Measurements from ENCODE around the gene RFTN1. TPM values are rescaled to one million over a fixed set of nuclear protein-coding genes. Genes with fewer than 3 reads are reported as not detected.

The RFTN1 gene
- total and polyA plus RNA-seq, 2 of the 8 experiments (the other 6 are each of a cell fraction or from before 2014, with no cell fraction given), result 4.6 to 6.7 TPM

DNA sequence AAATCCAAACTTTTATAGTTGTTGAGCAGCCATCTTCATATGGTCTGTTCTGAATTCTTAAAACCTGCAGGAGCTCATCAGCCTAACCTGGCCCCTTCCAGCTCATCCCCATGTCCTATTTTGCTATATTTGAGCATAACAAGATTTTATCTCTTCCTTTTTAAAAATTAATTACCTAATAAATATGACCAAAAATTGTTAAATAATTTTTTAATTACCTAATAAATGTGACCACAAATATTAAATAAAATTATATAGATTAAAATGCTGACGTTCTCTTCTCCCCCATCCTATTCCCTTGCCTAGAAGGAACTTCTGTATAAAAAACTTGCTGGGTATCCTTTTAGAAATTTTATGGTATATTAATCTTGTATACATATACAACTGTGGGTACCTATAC is 204.8 kb downstream of the RFTN1 start:
- no peak overlapping the region for H3K4ac ChIP-seq (replicated peaks; ENCODE audit: insufficient read length, low read depth, low read length)
- TF ChIP-seq CHD2 (IDR thresholded peaks at IDR 0.05; ENCODE audit: low read length), result no peak
- TF ChIP-seq HDAC2 (IDR thresholded peaks at IDR 0.05; ENCODE audit: borderline replicate concordance in 1 of 2, low read depth in 2 of 2, low read length in 2 of 2), result no peak
- H2AK5ac ChIP-seq (ENCODE audit: low read depth, low read length), result no peak overlapping the region
- H4K91ac ChIP-seq (replicated peaks; ENCODE audit: insufficient read length, low read length), result no peak overlapping the region
- H3K23me2 ChIP-seq (ENCODE audit: low read depth, low read length), result no peaks in the 10 kb centered on the region
- no peak overlapping the region for H2BK15ac ChIP-seq (ENCODE audit: low read length)
- no peaks in the 10 kb centered on the region for H3K9me3 ChIP-seq (ENCODE audit: insufficient read depth in 2 of 2, low read depth in 1 of 2, low read length in 1 of 2)
- H2BK20ac ChIP-seq (ENCODE audit: low read length), result no peak overlapping the region
- peaks cover 0 to 8% of the 10 kb centered on the region in 2 experiments; a peak in 1 of 4 replicates for H3K79me2 ChIP-seq (ENCODE audit: control insufficient read depth in 1 of 2, insufficient read depth in 2 of 2, low read length in 2 of 2)
- H3K4me3 ChIP-seq (ENCODE audit: extremely low read depth in 1 of 4, insufficient read depth in 2 of 4, low read depth in 3 of 4, low read length in 4 of 4), result no peak overlapping the region
- H4K5ac ChIP-seq (ENCODE audit: insufficient read length, low read depth, low read length), result no peak overlapping the region
- no peak overlapping the region for H3K56ac ChIP-seq (replicated peaks; ENCODE audit: insufficient read length, low read depth, low read length)
- H3K14ac ChIP-seq (ENCODE audit: insufficient read length), result no peak overlapping the region
- H3K36me3 ChIP-seq (ENCODE audit: control insufficient read depth in 2 of 4, insufficient read depth in 4 of 4, low read length in 3 of 4), result peaks cover 0 to 10% (median 3%) of the 10 kb centered on the region in 4 experiments; a peak in 3 of 8 replicates
- FAIRE-seq (no peak), DNase-seq (ENCODE audit: low read depth in 1 of 2, low spot score in 2 of 2) (no peak)
- ChIA-PET POLR2A (ENCODE audit: partially characterized antibody) (interaction anchor here (1.0 kb wide), 1 partner anchor 11 kb away, joined by 4 read pairs; no protein-coding TSS in a partner anchor), CTCF (ENCODE audit: partially characterized antibody) (interaction anchor here (1.2 to 3.8 kb wide), 2 partner anchors 10 to 21 kb away, joined by 5 to 22 read pairs; no protein-coding TSS in a partner anchor)
- no peak overlapping the region for H3K23ac ChIP-seq (ENCODE audit: insufficient read length)
- peaks cover 0 to 4% (median 1%) of the 10 kb centered on the region in 4 experiments; a peak in 2 of 7 replicates for H3K4me1 ChIP-seq (replicated peaks in 1 of 4; ENCODE audit: control insufficient read depth in 3 of 4, insufficient read depth in 4 of 4, low read length in 3 of 4)
- H2AFZ ChIP-seq (ENCODE audit: low read length), result no peak overlapping the region
- H3K18ac ChIP-seq (ENCODE audit: extremely low read depth, low read length), result no peak overlapping the region
- no peak overlapping the region for H2BK5ac ChIP-seq (ENCODE audit: low read depth, low read length)
- H3K9ac ChIP-seq (replicated peaks in 1 of 4; ENCODE audit: extremely low read depth in 1 of 4, low read depth in 3 of 4, low read length in 3 of 4), result no peak overlapping the region
- no peak overlapping the region for H2BK120ac ChIP-seq (replicated peaks; ENCODE audit: low read depth, low read length)
- no peaks in the 10 kb centered on the region for H3K27me3 ChIP-seq (replicated peaks in 1 of 4; ENCODE audit: control insufficient read depth in 3 of 4, extremely low read depth in 1 of 4, insufficient read depth in 3 of 4, low read length in 3 of 4)
- no peak overlapping the region for H3K4me2 ChIP-seq (ENCODE audit: insufficient read depth in 1 of 2, low read depth in 2 of 2, low read length in 2 of 2)
- 92% methylated on average over 1 of the region's 1 CpG; no CpG with 5 or more reads in 1 of the 2 experiments for WGBS, 2 experiments (ENCODE audit: extremely low coverage in 1 of 2, insufficient coverage in 1 of 2, insufficient read length in 1 of 2, insufficient replicate concordance in 2 of 2, low coverage in 1 of 2, low lambda C conversion rate in 2 of 2, missing lambda C conversion rate in 1 of 2)
- H4K20me1 ChIP-seq (replicated peaks in 1 of 2; ENCODE audit: control insufficient read depth in 1 of 2, insufficient read depth in 2 of 2, low read length in 2 of 2), result no peaks in the 10 kb centered on the region
- H3K27ac ChIP-seq (ENCODE audit: low read depth, low read length), result no peak overlapping the region
- no peak overlapping the region for H4K8ac ChIP-seq (ENCODE audit: extremely low read depth, insufficient read depth, low read length)
- no peak overlapping the region for H2BK12ac ChIP-seq (ENCODE audit: low read depth, low read length)
- H3K79me1 ChIP-seq (ENCODE audit: low read depth, low read length), result peaks cover 4% of the 10 kb centered on the region; the same call in 1 of the 2 replicates

All from H1 (cell line).